Activated CD4-positive, alpha-beta T cell treated with anti-CD3 and anti-CD28 coated beads, Interleukin-10, Interleukin-2, amounts not matched to agents 100 ng/mL and 50 ng/mL, durations not matched to agents 16 hours and 8 hours (primary cell): ENCODE measurements around the gene AFTPH.
A peak's percentile ranks its signal among the peaks of the same experiment; 100 is the strongest.
"Not testable (repeated sequence)": the region's sequence is repeated elsewhere in the genome, so short reads cannot be mapped to it uniquely, and the experiment has no call there.

Source experiments
- DNase-seq: peaks from one replicate; pipeline ENCODE4 v3.0.0-alpha.2; 2020

Gene AFTPH

DNA sequence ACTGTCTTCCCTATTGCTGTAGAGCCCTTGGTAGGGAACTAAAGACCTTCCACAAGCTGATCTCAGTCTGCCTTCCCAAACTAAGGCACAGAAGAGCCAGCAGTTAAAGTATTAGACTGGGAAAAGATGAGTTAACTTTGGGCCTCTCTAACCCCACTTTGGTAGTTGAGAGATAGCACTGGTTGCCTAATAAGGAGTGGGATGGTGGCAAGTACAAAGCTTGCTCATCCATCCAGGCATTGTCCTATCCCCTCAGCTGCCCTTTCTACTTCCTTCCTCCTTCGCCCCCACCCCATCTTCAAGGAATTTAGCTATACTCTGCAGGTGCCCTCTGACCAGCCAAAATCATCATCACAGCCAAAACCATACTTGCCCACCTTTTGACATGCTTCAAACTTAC, 22.2 kb upstream of the AFTPH start:
- no peak for DNase-seq

GRCh38 chr2:64502860-64503259, 21.3 kb upstream of the AFTPH start:
- no peak for DNase-seq

DNA sequence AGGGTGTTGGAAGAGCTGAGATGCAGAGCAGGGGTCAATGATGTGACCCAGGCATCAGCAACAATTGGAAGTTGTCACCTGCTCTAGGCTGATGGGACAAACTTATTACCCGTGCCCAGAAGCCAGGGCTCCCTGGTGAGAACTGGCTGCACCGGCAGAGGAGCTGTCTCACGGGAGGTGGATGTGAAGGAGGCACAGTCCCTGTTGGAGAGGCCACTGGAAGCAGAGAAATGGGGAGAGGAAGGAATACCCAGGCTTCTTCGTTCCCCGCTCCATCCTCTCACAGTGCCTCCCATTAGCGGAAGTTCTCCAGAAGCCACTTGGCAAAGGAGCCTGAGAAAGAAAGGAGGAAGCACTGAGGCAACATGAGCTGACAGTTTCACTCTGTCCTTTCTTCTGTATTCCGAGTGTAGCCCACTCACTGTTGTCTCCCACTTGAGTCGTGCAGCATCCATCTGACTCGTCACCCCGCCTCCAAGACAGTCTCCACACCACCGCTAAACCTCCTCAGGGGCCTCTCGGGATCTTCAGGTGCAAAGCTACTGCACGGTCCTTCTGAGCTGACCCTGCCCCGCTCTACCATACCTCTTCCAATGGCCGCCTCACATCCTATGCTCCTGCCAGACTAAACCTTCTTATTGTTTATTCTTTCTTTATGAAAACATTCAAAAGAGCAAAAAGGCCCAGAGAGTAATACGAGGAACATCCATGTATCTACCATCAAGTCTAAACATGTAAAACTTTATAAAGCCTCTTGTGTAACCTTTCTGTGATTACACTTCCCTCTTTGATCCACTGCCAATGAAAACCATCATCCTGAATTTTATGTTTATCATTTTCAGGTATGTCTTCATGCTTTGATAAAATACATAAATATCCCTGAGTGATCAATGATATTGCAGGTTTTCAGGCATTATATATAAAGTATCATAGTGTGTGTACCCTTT, 19.1 kb upstream of the AFTPH start:
- DNase-seq: no peak

- DNase-seq: no peak
Measured at GRCh38 chr2:64506686-64507085, 17.4 kb upstream of the AFTPH start.

DNA sequence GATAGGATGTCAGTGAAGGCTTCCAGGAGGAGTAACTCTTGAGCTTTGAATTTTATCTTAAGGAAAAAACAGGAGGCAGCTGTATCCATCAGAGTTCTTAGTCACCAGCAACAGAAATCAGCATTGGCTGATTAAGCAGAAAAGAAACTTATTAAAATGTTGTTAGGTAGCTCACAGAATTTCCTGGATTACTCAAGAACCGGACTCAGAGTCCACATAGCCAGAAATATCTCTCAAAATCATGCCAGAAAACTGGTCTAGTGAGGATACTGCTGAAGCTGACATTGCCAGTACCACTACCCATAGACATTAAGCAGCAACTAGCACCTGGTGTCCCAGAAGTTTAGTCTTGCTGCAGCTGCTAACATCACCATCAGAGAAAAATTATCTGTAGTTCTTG, 10.1 kb upstream of the AFTPH start:
- DNase-seq: no peak

DNA sequence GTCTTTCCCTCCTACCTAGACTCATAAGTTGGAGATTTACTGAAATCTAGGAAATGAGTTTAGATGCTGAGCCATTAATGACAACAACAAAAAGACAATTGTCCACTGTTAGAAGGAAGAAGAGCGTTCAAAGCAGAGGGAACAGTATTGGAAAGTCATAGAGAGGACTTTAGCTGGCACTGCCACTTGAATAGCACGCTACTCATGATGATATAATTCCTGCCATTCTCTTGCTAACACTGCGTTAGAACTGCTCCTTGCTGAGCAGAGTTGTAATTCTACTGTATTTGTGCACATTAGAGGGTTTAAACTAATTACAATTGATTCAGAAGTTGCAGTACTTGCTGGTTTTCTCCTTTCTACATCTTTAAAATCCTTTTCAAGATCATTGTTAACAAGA, 9.0 kb upstream of the AFTPH start:
- no peak for DNase-seq

DNA sequence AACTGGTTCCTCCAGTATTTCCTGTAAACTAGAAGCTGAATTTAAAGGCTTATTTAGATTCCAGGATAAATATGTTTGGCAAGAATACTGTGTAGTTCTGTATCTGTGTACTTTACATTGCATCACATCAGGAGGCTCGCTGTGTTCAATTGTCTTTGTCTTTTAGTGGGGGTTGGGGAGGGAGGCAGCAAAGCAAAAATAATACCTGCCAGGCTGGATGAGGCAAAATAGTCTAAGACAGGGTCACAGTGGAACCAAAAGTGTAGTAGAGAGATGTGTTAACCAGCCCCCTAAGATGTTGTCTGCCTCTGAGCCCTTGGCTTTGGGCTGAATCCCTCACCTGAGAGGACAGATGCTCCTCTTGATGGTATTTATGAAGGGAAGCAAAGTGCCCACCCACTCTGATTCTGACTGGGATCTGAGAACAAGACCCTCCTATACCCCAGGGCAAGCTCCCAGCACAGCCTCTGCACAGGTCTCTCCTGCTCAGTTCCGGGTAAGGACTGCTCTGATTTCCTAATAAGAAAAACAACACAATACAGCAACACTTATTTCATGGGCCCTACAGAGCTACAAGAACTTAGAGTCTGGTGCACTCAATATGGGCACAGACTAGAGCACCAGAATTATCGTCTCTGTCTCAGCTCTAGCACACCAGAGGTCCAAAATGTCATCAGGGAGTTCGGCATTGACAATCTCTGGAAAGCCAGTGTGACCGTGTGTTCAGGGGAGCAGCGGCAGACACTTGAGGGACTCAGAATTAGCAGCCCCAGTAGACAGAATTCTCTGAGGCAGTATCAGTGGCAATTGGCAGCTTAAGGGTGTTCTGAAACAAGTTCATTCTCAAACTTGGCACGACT, 7.2 kb upstream of the AFTPH start:
- no peak for DNase-seq

DNA sequence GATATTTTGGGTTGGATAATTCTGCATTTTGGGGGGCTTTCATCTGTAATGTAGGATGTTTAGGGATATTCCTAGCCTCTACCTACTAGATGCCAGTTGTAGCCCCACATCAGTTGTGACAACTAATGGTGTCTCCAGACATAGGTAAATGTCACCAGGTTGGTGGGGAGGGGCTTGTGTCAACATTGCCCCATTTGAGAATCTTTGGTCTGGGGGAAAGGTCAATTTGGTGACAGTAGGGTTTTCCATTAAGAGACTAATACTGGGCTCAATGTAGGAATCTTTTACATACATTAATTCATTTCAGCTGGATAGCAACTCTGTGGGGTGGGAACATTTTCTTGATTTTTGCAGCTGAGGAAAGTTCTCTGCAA, 6.6 kb upstream of the AFTPH start:
- no peak for DNase-seq

DNA sequence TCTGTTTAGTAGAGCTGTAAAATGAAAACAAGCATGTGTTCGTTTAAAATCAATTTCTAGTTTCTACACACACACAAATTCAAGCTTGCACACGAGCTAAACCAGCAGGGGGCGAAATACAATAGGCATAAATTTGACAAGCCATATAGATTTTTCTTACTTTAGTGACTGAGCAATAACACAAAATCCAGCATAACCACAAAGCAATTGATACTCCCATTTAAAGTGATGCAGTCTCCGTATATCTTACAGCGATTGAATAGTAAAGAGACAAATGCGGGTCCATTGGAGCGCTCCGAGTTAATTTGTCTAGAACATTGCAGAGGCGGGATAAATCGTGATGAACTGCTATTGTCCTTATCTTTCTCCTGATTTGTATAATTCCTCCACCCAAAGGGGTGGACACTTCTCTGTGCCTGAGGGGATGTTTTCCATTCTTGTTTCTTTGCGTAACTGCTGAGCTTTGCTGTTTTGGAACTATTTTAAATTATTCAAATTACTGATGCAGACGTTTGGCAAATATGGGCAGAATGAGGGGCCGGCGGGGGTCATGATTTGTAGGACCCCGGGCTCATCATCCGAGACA, 1.2 kb upstream of the AFTPH start:
- DNase-seq: peak; percentile 90

- peak; percentile 44 for DNase-seq
Measured at GRCh38 chr2:64524604-64525316, 632 bp downstream of the AFTPH start.

DNA sequence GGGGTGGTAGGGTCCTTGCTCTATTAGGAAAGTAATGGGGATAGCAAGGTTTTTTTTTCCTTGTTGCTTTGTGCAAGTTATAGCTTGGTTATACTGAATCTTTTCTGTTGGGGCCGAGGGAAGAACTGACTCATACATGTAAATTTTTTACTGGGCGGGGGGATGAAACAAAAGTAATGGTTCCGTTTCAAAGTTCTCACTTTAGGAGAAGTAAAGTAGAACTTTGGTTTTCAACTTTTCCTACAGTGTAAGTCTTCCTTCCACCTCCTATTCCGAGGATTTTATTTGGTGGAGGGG, 1.1 kb downstream of the AFTPH start:
- peak; percentile 70 for DNase-seq

DNA sequence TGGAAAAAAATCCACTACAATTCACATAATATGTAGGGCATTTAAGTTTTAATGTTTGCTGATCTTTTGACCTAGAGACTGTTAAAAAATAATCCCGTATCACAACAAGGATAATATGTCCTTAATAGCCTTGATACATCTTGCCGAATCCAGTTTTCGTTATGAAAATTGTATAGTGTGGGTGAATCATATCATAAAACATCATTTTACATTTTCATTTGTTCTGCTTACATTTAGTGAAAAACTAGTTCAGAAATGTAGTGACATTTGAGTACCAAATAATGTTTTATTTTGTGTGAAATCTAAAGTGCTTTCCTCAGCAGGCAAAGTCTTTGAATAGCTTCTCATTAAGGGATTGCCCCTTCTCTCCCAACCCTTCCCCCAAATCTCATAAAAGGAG, 1.9 kb downstream of the AFTPH start:
- no peak for DNase-seq

DNA sequence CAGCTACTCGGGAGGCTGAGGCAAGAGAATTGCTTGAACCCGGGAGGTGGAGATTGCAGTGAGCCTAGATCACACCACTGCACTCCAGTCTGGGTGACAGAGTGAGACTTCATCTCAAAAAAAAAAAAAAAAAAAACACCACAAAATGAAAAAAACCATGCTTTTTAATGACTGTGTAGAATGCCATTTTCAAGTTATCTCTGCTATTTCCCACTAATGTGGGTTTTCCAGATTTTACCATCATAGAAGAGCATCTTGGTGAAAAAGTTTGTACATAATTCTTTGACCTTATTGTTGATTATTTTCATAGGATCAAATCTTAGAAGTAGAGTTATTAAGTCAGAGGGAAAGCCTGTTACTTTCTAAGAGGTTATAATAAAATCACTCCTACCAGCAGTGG, 6.8 kb downstream of the AFTPH start:
- DNase-seq: not testable (repeated sequence)

GRCh38 chr2:64532030-64532429, 7.9 kb downstream of the AFTPH start:
- DNase-seq: no peak

DNA sequence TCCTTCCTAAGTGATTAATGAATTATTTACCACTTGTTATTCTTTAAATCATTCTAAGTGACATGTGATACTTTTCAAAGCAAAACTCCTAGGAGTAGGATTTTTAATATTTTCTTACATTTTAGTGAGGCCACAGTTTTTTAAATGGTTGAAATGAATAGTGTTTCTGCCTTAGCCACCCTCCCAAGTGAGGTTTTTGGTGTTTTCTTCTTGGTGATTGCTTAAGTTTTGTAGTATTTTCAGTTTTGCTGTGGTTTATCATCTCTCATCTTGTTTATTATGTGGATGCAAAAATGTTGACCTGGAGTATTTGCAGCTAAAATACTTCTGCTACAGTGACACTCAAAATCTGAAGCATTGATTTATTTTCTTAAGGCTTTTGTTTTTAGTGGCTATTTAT, 9.8 kb downstream of the AFTPH start:
- DNase-seq: peak; percentile 57

- DNase-seq: peak; percentile 64
Measured at GRCh38 chr2:64534363-64534762, 10.2 kb downstream of the AFTPH start.

- no peak for DNase-seq
Measured at GRCh38 chr2:64535024-64535423, 10.9 kb downstream of the AFTPH start.

DNA sequence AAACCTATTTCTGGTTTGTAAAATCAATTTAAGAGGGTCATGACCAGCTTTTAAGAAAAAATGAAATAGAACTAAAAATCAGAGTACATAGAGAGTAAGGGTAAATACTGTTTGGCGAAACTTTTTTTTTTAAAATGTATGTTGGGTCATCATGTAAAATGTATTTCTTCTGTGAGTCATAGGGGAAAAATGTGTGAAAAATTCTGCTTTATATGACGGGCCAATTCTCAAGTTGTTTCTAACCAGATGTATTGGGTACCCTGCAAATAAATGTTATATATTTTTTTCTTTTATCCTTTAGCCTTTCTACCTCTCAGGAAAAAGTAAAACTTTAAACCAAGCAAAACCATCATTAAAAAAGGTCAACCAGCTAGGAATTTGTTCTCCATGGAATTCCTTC, 13.9 kb downstream of the AFTPH start:
- no peak for DNase-seq

DNA sequence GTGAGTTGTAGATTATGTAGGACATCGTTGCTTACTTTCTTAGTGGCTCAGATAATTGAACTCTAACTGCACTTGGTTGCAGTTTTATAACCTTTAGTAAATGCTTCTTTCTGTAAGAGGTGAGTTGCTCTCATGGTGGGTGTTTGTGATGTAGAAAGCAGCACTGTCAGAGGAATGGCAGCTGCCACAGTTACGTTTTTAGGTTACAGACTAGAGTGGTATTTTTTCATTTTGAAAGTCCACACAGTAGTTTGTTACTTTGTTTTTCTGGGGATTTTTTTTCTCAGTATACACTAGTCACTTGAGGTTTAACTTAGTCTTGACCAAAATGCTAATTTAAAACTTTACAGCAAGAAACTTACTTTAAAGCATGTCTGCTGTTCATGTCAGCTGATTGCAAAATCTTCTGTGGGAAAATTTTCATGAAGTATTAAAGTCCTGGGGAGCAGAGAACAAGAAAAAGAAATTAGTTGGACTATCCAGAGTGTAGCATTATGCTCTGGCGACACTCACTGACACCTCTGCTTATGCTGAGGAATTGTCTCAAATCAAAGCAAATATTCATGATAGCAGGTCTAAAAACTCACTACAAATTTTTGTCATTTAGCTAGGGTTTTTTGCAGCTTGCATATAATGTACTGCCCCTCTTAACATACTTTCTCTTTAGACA, 14.8 kb downstream of the AFTPH start:
- peak; percentile 52 for DNase-seq

- DNase-seq: peak; percentile 56
Measured at GRCh38 chr2:64540615-64541014, 16.5 kb downstream of the AFTPH start.

GRCh38 chr2:64541547-64541946, 17.4 kb downstream of the AFTPH start:
- DNase-seq: no peak
